MV-4-11 (cell line): ENCODE measurements around the gene SNTA1.
"Not testable (repeated sequence)": the region's sequence is repeated elsewhere in the genome, so short reads cannot be mapped to it uniquely, and the experiment has no call there.

Source experiments
- DNase-seq: peaks from one replicate; lab custom pipeline; 2025; lab: John Stamatoyannopoulos, UW

The SNTA1 gene

DNA sequence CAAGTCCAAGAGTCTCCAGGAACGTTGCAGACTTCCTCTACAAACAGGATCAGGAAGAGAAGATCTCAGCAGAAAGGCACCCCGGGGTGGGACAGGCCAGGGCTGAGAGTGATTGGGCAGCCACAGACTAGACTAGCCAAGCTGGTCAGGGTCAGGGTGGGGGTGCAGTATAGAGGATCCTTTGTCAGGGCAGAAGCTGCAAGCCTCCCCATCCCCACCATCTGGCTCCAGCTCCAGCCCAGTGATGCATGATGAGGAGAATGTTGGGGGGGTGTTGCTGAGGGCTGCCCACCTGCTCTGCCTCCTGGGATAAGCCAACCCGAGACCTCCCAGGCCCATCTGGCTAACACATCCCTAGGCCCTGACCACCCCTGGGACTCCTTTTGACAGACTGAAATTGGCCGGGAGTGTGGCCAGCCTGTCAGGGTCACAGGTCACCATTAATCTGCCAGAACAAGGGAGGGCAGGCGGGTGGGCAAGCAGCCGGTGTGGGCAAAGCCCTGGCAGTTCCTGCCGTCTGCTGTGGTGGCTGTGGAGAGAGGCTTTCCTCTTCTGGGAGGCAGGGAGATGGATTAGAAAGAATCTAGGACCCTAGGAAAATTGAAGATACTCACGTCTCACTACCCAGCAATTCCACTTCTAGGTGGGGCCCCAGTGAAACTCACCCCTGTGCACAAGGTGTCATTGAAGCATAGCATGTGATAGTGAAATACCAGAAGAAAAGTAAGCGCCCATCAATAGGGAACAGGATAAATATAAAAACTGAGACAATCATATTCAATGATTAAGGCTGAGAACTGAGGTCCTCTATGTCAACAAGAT is 22.1 kb upstream of the SNTA1 start:
- no peak for DNase-seq

DNA sequence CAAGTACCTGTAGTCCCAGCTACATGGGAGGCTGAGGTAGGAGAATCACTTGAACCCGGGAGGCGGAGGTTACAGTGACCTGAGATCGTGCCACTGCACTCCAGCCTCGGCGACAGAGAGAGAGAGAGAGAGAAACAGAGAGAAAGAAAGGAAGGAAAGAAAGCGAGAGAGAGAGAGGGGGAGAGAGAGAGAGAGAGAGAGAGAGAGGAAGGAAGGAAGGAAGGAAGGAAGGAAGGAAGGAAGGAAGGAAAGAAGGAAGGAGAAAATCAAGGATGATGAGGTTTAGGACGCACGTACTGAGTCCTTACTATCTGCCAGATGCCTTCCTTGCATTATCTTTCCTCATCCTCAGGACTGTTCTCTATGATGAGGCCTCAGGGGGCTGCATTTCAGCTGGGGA is 21.2 kb upstream of the SNTA1 start:
- not testable (repeated sequence) for DNase-seq

DNA sequence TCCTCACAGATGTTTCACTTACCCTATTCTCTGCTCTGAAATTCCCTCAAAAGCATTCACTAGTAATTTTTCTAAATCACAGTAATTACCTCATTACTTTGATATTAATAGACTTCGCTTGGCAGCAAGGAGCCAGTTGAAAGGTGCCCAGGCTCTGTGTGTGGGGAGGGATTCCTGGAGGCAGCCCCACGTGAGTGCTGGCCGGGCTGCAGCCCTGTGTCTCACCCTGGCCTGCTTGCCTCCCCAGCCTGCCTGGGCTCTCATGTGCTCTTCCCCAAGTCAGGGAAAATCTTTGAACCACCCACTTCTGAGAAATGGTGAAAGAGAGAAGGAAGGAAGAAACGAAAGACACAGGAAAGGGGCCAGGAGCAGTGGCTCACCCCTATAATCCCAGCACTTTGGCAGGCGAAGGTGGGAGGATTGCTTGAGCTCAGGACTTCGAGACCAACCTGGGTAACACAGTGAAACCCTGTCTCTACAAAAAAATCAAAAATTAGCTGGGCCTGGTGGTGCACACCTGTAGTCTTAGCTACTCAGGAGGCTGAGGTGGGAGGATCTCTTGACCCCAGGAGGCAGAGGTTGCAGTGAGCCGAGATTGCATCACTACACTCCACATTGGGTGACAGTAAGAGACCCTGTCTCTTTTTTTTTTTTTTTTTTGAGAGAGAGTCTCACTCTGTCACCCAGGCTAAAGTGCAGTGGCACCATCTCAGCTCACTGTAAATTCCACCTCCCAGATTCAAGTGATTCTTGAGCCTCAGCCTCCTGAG is 20.0 kb upstream of the SNTA1 start:
- no peak for DNase-seq

DNA sequence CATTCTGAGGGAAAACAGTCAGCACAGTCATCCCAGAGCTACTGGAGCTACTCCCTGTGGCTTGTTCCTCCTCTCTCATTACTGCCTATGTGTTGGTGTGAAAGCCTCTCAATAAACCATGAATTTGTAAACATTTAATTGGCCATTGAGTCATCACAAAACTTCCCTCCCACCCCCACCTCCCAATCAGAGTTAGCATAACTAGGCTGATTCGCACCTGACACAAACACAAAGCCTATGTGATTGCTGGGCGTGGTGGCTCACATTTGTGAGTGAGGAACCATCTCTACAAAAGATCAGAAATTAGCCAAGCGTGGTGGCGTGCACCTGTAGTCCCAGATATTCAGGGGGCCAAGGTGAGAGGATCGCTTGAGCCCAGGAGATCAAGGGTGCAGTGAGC is 17.1 kb upstream of the SNTA1 start:
- no peak for DNase-seq

DNA sequence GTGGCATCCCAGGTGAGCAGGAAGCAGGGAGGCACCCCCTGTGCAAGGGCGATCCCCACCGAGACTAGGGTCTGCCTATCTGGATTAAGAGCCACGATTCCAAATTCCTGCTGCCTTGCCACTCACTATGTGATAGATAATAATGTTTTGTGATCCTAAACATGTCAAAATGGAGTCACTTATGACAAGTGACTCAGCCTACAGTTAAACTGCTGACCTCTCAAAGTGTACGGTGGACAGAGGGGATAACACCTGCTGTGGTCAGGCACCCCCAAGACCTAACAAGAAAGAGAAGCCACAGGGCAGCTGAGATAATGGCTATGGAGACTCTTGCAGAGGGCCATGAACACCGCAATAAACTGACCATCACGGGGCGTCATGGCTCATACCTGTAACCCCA is 16.0 kb upstream of the SNTA1 start:
- DNase-seq: no peak

DNA sequence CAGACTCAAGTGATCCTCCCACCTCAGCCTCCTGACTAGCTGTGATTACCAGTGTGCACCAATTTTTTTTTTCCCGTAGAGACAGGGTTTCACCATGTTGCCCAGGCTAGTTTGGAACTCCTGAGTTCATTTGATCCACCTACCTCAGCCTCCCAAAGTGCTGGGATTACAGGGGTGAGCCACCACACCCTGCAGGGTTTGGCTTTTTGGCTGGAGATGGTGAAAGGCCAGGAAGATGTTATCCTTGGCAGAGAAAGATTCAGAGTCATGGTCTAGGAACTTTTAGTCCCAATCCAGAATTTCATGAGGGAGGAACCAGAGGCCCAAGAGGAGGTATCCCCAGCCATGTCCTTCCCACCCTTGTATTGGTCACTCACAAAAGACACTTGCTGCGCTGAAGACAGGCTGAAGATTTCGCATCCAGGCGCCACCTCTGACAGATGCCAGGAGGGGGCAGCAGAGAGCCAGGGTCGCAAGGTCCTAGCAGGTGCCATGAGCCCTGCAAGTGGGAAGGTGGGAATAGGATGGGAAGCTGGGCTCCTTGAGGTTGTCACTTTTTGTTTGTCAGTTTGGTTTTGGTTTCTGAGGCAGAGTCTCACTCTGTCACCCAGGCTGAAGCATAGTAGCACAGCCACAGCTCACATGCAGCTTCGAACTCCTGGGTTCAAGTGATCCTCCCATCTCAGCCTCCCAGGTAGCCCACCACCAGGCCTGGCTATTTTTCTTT is 13.5 kb upstream of the SNTA1 start:
- DNase-seq: peak; percentile 56

DNA sequence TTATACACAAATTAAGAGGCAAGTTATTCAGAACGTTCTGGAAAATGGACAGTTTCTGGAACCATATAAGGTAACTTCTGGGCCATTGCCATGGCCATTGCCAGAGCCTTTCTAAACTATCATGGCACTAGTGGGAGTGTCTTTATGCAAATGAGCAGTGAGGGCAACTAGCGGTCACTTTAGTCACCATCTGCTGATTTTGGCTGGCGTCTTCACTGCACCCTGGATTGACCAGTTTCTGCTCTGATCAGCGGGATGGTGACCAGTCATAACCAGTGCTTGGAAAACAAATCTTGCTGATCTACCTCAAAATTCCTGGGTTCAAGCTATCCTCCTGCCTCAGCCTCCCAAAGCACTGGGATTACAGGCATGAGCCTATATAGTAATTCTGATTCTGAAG is 7.3 kb upstream of the SNTA1 start:
- DNase-seq: no peak

DNA sequence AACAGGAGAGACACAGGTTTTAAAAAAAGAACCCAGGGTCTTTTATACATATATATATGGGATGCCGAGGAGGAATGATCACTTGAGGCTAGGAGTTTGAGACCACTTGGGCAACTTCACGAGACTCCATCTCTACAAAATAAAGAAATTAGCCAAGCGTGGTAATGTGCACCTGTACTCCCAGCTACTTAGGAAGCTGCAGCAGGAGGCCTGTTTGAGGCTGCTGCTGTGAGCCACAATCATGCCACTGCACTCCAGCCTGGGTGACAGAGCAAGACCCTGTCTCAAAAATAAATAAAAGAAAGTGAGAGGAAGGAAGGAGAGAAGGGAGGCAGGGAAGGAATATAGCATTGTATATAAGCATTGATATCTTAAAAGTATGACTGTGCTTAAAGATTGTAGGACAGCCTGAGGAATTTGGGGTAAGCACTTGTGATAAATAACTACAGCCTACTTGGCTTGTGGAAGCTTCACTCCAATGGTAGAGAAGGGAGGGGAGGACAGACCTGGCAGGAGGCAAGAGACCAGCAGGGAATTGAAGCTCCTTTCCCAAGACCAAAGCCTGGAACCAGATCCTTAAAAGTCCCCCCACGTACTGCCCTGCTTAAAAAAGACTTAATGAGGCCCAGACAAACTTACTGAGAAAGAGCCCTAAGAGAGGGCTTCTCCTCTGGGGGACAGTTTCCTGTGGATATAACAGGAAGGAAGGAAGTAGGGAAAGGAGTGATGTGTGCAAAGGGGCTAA is 2.5 kb upstream of the SNTA1 start:
- no peak for DNase-seq

DNA sequence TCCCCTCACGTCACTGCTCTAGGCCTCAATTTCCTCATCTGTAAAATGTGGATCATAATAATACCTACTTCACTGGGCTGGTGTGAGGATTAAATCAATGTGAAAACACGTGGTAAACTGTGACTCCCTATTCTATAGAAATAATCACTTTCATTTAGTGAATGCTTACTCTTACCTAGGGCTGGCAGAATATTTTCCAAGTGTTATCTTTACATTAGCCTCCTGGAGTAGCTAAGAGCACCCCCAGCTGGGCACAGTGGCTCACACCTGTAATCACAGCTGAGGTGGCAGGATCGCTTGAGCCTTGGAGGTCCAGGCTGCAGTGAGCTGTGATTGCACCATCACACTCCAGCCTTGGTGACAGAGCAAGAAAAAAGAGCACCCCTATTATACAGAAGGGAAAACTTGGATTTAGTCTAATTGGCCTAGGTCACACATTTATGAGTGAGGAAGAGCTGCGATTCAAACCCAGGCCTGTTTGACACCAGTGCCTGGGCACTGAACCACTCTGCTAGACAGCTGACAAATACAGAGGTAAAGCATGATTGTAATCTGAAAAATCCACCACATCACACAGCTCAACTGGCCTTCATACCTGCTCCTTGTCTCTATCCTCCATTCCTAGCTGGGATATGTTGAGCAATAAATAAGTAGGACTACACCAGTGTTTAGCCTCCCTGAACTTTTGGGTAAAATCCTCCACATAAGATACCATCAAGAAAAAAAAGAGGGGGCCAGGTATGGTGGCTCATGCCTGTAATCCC is 1.4 kb upstream of the SNTA1 start:
- DNase-seq: peak; percentile 2

DNA sequence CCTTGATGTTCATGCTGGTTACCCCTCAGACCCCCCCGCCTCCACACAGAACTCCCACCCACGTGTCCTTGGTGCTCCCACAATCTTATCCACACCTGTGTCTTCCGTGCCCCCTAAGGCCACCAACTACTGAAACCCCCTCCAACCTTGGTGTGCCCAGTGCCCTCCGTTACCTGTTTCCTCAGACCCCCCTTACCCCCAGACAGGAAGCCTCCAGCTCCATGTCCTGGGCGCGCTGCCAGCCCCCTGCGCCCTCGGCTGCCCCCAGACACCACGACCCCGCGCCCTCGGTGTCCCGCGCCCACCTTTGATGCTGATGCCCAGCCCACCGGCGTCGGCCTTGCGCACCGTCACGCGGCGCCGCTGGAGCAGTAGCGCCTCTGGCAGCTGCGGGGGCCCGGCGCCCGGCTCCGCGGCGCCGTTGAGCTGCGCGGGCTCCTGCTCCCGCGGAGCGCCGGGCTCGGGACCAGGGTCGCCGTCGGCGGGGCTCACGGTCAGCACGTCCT is 504 bp downstream of the SNTA1 start:
- no peak for DNase-seq

DNA sequence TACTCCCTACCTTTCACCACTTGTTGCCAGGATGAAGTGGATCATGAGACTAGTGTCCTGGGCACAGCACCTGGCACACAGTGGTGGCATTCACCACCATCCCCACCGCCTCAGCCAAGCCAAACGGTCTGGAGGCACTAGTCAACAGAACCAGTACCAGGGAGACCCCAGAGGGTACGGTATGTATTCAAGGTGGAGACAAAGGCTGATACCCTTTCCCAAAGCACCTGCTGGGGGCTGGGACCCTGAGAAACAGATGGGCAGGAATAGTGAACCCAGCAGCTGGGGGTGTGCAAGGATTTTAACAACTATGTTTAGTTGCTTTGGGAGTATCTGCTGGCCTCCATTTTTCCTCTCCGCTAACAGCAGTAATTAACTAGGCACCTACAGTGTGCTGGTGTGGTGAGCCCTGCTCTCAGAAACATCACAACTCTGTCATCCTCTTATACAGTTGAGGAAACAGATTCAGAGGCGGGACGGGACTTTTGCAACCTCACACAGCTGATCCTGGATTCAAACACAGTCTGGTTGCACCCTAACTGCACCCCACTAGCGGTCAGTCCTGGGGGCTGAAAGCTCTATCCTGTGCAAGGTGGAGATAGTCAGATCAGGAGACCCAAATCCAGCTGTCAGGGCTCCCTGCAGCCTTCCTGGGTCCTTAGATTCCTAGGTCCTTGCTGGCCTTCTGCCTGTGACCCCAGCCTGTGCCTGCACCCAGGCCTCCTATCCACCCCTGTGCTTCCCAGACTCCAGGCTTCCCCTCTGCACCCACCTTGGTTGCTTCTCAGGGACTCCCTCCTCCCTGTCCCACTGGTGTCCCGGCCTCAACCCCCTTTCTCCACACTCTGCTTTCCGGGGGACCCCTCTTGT is 1.2 kb downstream of the SNTA1 start:
- DNase-seq: no peak

DNA sequence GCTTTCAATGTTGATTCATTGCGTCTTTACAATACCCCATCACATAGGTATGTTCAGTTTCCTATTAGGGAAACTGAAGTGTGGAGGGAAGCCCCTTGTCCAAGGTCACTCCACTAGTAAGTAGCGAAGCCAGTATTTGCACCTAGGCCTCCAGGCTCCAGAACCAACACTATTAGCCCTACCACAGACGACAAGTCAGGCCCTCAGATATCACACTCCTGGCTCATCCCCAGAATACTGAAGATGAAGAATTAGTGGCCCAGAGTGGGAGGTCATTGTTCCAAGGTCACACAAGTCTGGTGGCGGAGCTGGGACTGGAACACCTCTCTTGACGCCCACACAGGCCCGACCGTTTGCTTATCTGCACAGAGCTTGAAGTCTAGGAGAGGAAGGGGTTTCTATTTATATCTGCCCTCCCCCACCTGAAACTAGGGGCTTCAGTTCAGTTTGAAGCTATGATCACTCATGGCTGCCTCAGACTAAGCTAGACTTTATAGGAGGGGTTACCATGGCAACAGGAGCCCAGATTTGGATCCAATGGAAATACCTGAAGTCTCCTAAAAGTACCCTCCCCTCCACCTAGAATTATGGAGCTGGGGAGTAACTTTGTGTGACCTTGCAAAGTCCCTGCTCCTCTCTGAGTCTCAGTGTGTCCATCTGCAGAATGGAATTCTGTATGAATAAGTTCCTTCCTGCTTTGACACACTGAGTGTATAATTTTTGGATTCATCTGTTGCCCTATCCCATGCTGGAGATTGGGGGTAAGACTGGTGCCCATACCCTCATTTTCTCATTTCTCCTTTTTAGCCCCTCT is 2.2 kb downstream of the SNTA1 start:
- DNase-seq: peak; percentile 33

DNA sequence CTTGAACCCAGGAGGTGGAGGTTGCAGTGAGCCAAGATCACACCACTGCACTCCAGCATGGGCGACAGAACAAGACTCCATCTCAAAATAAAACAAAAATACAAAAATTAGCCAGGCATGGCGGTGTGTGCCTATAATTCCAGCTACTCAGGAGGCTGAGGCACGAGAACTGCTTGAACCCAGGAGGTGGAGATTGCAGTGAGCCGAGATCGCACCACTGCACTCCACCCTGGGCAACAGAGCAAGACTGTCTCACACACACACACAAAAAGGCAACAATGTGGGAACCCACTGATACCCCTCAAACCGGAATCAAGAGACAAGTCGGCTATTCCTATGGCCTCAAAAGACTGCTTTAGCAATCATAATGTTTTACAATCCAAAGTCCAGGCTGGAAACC is 3.0 kb downstream of the SNTA1 start:
- not testable (repeated sequence) for DNase-seq

DNA sequence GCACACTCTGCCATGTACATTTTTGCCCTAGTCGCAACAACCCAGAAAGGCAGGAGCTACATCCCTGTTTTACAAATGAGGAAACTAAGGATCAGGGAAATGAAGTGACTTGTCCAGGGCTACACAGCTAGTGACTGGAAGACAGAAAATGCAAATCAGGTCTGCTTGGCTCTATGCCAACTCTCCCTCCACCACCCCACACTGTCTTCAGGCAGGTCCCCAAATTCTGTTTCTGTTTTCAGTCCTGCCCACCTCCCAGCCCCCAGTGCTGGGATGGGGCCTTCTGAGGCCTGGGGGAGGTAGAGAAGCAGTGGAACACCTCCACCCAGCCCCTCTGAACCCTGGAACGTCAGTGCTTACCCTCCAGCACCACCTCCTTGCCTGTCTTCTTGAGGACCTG is 5.1 kb downstream of the SNTA1 start:
- no peak for DNase-seq

DNA sequence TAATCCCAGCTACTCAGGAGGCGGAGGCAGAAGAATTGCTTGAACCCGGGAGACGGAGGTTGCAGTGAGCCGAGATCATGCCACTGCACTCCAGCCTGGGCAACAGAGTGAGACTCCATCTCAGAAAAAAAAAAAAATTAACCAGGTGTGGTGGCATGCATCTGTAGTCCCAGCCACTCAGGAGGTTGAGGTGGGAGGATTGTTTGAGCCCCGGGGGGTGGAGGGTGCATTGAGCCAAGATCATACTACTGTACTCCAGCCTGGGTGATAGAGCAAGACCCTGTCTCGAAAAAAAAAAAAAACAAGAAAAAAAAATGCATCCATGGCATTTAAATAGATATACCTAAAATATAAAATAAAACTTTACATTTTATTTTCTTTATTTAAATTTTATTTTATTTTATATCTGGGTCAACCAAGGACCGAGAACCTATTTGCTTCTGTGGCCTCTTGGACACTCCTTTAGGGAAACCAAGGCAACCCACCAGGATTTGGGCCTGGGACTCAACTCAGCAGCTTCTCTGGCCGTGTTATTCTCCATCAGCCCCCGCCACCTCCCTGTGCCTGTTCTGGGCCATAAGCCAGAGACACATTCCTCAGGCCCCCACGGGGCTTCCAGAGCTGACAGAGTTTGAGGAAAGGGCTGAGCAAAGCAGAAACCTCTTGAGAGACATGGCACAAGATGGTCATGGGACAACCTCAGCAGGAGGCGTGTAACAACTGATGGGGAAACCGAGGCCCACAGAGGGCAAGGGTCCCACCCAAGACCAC is 6.2 kb downstream of the SNTA1 start:
- no peak for DNase-seq

DNA sequence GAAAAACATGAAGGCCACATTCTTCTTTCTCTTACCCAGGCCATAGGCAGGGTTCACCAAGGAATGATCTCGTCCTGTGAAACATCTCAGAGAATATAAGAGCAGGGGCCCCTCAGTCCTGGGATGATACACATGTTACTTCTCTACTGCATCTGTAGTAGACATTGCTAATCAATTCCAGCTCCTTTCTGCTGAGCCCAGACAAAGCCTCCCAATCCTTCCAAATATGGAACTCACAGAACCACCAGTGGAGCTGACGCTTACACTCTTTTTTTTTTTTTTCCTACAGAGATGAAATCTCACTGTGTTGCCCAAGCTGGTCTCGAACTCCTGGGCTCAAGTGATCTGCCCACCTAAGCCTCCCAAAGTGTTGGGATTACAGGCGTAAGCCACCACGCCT is 9.1 kb downstream of the SNTA1 start:
- DNase-seq: no peak

DNA sequence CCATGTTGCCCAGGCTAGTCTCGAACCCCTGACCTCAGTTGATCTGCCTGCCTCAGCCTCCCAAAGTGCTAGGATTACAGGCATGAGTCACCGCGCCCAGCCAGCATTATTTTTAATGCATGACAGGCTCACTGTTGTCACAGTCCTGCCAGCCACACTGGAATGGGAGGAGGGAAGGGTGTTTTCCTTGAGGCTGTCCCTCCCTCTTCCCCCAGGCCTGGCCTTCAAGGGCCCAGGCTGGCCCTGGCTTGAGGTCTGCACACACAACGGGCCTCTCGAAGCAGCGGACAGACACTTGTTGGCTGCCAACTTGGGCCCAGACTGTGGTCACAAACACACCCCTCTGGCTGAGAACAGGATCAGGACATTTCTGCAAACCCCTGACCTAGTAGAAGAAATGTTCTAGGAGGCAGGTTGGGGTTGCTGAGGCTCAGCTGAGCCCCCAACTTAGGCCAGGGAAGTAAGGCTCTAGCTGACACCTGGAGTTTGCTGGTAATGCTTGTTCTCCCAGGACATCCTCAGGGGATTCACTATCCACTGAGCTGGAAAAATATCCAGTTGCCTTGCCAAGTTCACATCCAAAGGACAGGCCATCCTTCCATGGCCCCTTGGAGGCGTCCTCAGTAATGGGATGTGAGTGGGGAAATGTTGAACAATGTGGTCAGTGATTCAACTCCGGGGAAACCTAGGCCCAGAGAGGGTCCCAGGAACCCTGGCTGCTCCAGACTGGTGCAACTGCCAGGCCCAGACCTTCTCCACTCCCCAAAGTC is 9.9 kb downstream of the SNTA1 start:
- no peak for DNase-seq
